HepG2 (cell line): ENCODE measurements around the gene TSSK2.

ENCODE experiments used
- CTCF ChIP-seq: sonication (generic); formaldehyde crosslinking; IDR thresholded peaks from 2 replicates; pipeline ENCODE4 v1.5.0; 2020; ENCODE audit warnings: mild to moderate bottlenecking, missing genetic modification reagents, moderate library complexity
- ELK4 ChIP-seq: sonication (generic); formaldehyde crosslinking; IDR thresholded peaks from 2 replicates; pipeline ENCODE4 v1.9.0; 2021; ENCODE audit warnings: missing genetic modification reagents, borderline replicate concordance
- POLR2AphosphoS5 ChIP-seq: IDR thresholded peaks from 2 replicates; pipeline ENCODE4 v1.6.1; 2012; ENCODE audit warnings: low read depth, low read length

GRCh38 chr22:19090586-19091127, 40.5 kb upstream of the TSSK2 start:
- no peak for TF ChIP-seq CTCF (CRISPR knock-in tag)
- no peak for TF ChIP-seq POLR2AphosphoS5
- no peak for TF ChIP-seq ELK4 (CRISPR knock-in tag)
